Measurements from ENCODE around the gene C9orf152.

C9orf152 gene

DNA sequence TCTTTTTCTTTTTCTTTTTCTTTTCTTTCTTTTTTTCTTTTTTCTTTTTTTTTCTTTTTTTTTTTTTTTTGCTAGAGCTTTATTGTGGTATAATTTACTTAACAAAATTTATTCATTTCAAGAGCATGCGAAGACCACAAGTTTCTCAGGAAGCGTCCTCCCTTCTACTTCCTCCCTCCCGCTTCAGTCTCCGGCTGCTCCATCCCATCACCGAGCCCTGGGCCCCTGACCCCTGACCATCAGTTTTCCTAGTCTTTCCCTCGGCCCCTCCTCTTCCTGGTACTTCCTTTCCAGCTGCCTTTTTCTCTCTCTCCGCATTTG is 34.7 kb downstream of the C9orf152 start:
- TF ChIP-seq, protein P1, sequence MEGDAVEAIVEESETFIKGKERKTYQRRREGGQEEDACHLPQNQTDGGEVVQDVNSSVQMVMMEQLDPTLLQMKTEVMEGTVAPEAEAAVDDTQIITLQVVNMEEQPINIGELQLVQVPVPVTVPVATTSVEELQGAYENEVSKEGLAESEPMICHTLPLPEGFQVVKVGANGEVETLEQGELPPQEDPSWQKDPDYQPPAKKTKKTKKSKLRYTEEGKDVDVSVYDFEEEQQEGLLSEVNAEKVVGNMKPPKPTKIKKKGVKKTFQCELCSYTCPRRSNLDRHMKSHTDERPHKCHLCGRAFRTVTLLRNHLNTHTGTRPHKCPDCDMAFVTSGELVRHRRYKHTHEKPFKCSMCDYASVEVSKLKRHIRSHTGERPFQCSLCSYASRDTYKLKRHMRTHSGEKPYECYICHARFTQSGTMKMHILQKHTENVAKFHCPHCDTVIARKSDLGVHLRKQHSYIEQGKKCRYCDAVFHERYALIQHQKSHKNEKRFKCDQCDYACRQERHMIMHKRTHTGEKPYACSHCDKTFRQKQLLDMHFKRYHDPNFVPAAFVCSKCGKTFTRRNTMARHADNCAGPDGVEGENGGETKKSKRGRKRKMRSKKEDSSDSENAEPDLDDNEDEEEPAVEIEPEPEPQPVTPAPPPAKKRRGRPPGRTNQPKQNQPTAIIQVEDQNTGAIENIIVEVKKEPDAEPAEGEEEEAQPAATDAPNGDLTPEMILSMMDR (IDR thresholded peaks at IDR 0.05): no peak

DNA sequence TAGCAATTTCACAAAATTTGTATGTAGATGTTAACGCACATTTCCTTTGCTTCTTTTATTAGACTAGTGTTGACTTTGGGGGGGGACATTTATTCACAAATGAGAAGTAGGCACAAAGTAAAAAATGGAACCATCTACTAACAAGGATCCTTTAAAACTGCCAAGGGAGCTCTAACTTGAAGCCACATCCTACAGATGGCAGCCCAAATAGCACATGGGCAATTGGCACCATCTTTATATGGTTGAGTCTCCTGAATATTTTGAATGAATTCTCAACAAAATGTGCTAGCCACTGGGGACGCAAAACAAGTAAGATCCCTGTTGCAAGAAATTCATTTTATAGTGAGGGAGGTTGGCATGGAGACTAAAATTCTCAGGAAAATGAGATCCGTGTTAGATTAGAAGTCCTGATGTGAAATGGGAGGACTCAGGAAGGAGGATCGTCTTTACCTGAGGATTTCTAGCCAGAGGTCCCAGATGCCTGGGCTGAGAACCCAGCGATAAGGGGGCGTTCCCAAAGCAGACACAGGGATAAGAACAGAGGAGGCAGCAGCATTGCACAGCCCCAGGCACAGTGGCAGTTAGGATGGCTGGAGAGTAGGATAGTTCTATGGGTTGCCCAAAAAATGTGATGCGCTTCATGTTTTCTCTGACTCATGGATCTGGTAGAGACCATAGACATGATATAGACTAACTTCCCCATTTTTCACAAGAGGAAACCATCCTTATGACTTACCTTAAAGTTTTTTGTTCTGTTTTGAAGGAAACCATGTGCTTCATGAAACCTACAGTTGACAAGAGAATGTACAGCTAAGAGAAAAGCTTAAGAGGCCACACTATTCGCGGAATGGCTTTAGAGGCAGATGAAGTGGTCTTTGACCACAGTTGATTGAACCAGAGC is 37.4 kb downstream of the C9orf152 start:
- TF ChIP-seq, protein P1 (IDR thresholded peaks at IDR 0.05): no peak

DNA sequence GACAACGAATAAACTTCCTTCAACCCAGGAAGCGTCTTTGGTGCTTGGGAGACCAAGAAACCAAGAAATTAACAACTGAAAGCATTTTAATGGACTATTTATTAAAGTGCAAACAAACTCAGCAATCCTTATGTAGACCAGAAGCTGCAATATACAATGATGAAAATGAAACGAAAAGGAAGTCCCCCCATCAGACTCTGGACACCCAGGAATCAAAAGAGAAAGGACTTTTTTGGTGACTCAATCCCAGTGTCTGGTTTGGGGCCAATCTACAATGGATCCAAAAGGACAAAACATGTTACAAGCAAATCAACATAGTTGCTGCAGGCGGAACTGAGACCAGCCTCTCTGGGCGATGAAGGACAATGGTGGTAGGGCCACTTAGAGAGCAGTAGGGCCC is 39.5 kb downstream of the C9orf152 start:
- TF ChIP-seq, protein P1 (IDR thresholded peaks at IDR 0.05): no peak

DNA sequence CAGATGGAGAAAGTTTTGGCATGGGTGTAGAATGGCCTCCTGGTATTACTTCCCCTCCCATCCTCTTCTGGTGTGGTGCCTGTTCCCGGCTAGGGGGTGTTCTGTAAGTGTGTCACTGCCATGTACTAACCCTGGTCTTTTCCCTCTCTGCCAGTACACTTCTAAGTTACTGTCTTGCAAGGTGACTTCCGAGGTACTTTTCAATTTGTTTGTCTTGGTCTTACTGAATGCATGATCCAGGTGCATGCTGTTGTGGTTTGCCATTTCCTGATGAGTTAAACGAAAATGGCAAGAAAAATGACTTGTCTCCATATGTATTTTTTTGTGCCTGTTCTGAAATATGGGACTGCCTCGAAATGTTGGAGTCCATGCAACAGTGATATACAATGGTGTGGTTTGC is 46.0 kb downstream of the C9orf152 start:
- TF ChIP-seq, protein P1 (IDR thresholded peaks at IDR 0.05): no peak

DNA sequence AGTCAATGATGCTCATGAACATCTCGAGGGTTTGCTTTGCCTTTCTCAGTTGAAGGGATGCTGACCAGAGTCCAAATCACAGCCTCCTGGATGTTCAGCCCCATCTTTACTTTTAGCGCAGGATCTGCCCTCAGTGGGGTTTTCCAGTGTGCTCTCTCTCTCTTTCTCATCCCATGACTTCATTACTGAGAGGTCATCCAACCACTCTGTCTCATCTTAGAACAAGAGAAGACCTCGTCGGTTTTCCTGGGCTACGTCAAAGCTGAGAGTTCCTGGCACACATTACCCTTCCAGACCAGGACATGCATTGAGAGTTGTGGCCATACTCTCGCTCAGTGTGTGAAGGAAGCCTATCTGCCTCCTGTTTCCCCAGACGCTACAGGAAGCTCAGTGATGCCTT is 47.3 kb downstream of the C9orf152 start:
- TF ChIP-seq, protein P1 (IDR thresholded peaks at IDR 0.05): no peak

DNA sequence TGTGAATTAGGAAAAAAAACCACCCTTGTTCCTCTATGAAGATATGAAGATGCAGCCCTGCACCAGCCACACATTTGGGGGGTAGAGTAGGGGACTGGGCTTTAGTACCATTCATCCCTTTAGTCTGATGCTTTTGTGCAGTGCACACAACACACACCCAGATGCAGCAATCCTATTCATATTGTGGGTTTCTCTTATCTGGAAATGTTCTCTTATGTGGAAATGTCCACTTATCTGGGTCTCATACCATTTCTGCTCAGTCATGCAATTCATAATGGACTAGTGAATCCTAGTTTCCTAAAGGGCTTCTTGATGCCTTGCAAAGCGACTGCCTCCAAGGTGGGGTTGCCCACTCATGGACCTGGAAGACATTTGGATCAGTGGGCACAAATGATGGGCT is 47.8 kb downstream of the C9orf152 start:
- TF ChIP-seq, protein P1 (IDR thresholded peaks at IDR 0.05): no peak

DNA sequence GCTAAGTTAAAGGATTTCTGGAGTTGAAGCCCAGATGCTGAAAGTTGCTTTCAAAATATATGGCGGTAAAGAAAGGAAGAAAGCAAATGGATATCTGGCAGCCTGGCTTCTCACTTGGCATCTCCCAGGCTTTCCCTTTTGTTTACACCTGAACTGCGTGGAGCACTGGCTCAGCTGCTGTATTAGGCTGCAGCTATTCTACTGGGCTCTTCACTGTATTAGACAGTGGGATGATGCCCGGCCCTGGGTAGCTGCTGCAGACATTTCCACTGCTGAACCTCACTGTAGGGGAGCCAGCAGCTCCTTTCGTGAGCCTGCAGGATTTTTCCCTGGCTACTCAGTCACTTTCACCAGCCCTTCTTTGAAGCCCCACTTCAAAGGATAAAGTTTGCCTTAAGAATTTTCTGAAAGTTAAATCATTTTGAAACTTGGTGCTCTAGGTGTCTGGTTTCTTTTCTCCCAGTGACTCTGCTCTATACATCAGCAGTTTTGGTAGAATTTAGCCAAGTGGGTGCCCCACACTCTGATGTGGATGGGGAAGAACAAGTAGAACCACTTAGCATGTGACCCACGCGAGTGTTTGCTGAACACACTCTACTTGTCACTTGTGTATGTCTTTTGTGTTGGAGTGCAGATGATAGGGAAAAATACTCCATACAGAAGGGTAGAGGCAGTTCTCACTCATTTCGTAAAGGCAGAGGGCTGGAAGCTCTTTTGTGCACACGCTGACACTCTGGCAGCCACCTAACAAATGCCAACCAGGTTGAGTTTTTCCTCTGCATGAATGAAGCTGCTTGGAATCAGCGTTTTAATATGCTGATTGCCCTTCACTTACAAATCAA is 49.9 kb downstream of the C9orf152 start:
- TF ChIP-seq, protein P1 (IDR thresholded peaks at IDR 0.05): no peak
